ENCODE measurements around the gene CHID1. TPM values are rescaled to one million over a fixed set of nuclear protein-coding genes. Genes with fewer than 3 reads are reported as not detected.
A peak's percentile ranks its signal among the peaks of the same experiment; 100 is the strongest.

Gene CHID1
- polyA plus RNA-seq, 5 donors, result 77.0 to 101 (median 86.2) TPM

GRCh38 chr11:911890-912219 is 1.2 kb upstream of the CHID1 start:
- DNase-seq, result no peak

DNA sequence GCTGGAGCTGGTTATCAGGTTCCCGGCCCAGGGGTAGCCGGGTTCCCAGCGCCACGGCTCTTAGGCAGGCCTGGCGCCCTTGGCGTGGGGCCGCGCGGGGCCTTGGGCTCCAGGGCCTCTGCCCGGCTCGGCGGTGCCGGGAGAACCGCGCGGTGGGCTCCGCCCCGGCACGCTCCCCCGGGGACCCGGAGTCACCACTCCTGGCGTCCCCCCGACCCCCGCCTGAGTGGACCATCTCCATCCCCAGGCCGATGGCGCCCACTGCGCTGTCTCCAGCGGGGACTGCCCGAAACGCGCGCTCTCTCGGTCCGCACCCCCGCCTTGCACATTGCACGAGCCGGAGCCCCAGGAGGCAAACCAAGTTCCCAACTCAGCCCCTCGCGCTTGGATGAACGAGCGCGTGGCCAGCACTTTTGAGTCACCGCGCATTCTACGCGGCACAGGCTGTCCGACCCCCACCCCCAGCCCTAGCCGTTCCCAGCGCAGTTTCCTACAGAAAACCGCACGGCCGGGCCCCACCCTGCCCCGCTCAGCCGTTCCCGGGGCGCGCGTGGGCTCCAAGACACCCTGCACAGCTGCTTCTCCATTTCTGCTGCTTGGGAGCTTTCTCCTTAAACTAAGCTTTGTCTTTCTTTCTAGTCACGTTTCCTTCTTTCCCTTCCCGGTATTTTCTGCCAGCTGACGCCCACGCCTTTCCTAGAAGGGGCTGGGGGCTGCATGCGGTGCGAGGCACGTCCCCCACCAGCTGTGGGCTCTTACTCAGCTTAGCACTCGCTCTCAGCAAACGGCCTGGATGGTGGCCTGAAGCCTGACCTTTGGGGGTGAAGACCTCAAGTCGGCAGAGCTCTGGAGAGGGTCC is 650 bp upstream of the CHID1 start:
- DNase-seq, result peak in 1 of 2 donors; percentile 42

DNA sequence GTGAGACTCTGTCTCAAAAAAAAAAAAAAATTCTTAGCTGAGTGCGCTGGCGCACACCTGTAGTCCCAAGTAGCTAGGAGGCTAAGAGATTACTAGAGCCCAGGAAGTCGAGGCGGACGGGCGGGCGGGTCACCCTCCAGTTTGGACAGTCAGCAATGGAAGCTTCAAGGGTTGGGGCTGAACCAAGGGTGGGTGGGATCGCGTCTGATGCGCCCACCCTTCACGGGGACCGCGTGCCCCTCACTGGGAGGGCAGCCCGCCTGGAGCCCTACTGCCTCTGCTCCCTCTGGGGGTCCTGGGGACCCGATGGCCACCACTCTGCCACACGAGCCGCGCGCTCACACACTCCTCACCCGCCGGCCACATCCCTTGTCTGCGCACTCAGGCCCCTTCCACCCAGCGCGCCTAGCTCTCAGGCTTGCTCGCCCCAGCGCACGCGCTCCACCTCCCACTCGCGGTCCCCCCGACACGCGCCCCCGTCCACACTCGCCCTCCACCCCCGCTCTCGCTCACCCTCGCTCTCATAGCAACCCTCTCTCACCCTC is 494 bp downstream of the CHID1 start:
- no peak for DNase-seq

DNA sequence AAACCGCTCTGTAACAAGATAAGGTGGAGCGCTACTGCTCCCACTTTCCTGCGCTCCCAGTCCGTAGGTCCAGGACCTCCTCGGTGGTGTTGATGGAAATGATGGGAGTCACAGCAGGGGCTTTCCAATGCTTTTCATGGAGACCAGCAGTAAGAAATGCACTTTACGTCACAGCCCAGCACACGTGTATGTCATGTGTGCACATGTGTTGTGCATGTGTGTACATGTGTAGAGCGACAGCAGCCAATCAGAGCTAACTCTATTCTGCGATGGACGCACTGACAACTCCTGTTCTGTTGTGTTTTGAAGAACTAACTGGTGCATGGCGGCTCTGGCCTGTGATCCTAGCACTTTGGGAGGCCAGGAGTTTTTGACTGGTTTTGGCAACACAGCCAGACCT is 1.2 kb downstream of the CHID1 start:
- no peak for DNase-seq

DNA sequence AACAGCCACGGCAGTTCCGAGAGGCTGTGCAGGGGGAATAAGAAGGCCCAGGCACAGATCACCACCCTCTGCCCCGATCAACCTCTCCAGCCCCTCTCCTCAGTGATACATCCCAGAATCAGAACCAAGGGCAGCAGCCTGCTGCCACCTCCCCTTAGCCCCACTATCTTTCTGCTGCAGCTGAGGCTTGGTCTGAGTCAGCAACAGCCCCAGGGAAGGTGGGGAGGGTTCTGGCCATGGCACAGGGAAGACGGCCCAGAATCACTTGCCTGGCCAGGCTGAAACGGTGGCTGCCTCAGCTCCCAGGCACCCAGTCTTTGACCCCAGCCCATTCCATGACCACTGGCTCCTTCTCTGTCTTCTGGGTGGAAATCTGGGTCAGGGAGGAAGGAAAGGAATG is 2.3 kb downstream of the CHID1 start:
- no peak for DNase-seq

DNA sequence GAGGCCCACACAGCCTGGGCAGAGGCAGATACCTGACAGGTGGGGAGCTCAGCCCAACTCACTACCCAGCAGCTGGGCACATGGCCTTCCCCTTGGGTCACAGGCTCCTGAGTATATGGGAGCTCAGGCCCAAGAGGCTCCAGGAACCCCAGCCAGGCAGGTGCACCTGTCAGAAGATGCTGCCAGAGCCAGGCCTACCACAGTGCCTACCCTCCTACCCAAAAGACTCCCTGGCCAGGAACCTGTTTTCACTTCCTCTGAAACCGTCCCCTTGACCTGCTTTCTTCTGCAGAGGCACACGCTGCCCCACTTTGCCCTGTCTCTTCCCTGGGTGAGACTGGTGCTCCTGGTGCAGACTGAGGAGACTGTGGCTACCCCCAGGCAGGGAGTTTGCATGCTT is 2.9 kb downstream of the CHID1 start:
- no peak for DNase-seq

DNA sequence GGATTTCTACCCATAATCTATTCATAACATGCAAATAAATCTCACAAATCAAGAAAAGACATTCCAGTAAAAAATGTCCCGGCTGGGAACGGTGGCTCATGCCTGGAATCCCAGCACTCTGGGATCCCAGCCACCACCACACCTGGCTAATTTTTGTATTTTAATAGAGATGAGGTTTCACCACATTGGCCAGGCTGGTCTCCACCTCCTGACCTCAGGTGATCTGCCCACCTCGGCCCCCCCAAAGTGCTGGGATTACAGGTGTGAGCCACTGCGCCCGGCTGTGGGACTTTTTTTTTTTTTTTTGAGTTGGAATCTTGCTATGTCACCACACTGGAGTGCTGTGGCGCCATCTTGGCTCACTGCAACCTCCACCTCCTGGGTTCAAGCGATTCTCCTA is 4.7 kb downstream of the CHID1 start:
- no peak for DNase-seq

- DNase-seq, result no peak
Observed at GRCh38 chr11:904380-904779, 6.2 kb downstream of the CHID1 start.

- DNase-seq, result no peak
Observed at GRCh38 chr11:901452-902061, 9.1 kb downstream of the CHID1 start.

- no peak for DNase-seq
Observed at GRCh38 chr11:900545-900944, 10.1 kb downstream of the CHID1 start.

DNA sequence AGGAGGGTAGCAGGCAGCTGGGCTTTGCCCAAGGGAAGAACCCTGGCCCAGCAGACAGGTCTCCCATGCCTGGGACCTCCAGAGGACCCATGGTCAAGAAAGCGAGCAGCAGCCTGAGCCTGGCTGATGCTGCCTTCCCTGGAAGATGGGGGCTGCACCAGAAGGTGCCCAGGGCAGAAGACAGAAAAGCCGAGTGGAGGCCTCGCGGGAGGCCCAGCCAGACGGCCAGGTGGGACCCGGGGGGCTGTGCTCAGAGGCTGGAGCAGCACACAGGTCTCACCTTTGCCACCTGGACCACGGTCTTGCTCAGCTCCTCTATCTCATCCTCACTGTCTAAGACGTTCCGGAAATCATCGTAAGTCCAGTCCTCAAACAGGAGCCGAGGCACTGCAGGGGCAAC is 10.9 kb downstream of the CHID1 start:
- DNase-seq, result no peak

DNA sequence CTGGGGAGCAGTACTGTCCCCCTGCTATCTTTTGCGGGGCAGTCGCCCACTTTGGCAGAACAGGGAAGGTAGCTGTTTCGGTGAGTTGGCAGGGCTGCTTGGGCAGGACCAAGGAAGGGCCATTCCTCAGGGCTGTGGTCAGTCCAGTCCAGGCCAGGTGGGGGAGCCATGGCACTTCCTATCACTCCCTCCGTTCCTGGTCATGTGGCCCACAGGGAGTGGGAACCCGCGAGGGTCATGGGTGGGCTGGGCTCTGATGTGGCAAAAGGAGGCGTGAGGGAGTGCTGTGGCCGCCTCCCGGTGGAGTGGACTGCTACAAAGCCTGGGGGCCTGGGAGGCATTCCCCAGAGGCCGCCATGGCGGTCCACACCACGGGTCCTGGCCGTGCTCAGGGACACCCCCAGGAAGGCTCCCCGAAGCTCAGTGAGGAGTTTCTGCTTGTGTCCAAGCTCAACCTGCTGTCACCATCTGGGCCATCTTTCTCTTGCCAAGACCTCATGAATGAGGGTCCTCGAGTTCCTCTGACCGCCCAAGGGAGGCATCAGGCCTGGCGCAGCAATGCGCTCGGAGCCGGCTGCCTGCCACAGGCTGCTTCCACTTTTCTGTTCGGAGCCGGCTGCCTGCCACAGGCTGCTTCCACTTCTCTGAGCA is 11.9 kb downstream of the CHID1 start:
- no peak for DNase-seq

DNA sequence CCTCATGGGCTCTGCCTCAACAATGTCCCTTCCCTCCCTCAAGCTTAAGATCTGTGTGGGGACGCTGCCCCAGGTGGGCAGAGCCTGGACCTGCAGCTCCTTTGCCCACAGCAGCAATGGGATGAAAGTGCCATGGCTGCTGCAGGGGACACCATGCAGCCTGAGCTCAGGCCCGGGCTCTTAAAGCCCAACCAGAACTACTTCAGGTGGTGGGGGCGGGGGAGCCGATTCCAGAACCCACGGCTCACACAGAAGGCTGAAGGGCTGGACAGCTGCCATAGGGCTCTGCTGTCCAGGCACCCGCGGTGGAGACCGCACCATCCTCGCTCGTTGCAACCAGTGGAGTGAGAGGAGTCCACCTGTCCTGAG is 12.5 kb downstream of the CHID1 start:
- DNase-seq, result no peak

GRCh38 chr11:897253-898142 is 13.1 kb downstream of the CHID1 start:
- no peak for DNase-seq

DNA sequence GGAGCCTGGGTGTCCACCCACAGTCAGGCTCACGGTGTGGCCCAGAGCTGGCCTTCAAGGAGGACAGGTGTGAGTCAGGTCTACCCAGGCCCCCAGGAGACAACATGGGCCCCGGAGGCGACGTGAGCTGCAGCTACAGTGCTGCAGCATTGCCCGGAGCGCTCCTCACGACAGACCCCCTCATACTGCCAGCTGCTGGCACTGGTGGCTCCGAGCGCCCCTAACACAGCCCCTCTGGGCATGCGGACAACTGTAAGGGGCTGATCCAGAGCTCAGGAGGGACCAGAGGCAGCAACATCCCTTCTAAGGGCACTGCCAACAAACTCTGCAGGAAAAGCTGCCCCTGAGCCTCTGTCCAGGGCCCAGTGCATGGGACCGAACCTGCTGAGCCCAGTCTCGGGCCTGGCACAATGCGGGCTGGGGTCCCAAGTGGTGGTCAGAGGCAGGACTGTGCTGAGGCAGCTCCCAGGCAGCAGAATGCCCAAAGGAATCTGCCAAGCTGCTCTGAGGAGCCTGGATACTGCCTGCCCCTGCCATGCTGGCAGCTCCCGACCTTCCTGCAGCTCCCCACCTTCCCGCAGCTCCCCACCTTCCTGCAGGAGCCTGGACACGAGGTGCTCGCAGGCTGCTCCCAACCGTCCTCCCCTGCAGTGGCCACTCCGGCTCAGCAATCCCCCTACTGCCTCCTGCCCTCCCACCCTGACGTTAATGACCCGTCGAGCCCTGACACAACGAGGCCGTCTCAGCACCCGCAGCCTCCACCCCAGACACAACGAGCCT is 15.1 kb downstream of the CHID1 start:
- no peak for DNase-seq

GRCh38 chr11:894575-895201 is 15.9 kb downstream of the CHID1 start:
- no peak for DNase-seq

- no peak for DNase-seq
Observed at GRCh38 chr11:893008-893654, 17.5 kb downstream of the CHID1 start.

- DNase-seq, result no peak
Observed at GRCh38 chr11:890794-891540, 19.6 kb downstream of the CHID1 start.

All from right lung (tissue), 5 donors.